HG03139 (cell line): ENCODE measurements around the gene COX4I1.
"Not testable (repeated sequence)": the region's sequence is repeated elsewhere in the genome, so short reads cannot be mapped to it uniquely, and the experiment has no call there.

Source experiments
- ATAC-seq: cut with Tn5 transposase; IDR thresholded peaks from one replicate; pipeline ENCODE4 v1.9.1; 2021; ENCODE audit not compliant: unreplicated experiment

The COX4I1 gene

DNA sequence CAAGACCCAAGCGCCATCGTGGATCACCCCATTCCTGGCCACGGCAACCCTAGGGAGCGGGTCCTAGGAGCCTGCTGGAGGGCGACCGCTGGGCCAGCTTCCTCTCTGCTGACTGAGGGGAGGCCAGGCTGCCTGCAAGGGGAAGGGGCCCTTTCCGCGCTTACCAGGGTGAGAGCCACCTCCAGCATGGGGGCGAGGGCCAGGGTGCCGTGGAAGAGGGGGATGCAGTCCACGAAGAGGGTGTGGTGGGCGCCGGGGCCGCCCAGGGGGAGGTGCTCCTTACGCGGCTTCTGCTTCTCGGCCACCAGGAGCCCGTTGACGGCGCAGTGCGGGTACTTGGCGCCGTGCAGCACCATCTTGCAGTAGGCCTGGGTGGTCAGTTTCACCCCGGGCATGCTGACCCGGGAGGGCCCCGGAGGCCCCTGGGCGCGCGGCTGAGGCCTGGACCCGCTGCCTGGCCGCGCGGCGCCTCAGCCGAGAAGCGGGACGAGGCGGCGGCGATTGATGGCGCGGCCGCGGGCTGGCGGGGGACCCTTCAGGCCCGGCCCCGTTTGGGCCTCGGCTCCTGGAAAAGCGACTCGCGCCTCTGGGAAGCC, 496 bp upstream of the COX4I1 start:
- peak; percentile 23 for ATAC-seq

DNA sequence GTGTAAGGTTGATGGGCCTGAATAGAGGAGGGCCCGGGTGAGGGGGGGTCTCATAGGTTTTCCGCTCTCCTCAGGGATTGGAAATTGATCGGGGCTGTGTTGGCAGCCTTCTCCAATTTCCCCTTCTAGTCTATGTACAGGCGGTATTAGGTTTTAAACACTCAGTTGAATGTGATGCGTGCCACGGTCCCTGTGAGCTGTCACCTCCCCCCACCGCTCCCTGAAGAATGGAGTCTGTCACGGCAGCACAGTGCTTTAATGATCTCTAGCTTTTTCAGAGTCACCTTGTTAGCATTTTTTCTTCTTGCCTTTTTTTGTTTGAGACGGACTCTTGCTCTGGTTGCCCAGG, 800 bp downstream of the COX4I1 start:
- no peak for ATAC-seq

DNA sequence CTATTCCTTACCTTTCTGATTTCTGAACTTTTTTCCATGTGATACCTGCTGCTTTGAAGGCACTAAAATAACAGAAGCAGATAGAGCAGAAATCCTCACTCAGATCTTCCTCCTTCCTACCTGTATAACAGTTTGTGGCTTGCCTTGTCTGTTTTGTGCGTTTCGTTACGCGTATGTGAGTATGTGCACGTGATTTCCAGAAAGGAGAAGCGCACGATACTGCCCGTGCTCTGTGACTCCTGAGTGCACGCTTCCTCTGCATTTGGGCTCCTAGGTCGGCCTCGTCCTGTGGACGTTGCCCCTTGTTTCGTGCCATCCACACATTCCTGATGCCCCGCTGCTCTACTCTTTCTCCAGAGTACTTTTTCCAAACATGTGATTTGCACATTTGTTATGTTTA, 4.1 kb downstream of the COX4I1 start:
- ATAC-seq = no peak

DNA sequence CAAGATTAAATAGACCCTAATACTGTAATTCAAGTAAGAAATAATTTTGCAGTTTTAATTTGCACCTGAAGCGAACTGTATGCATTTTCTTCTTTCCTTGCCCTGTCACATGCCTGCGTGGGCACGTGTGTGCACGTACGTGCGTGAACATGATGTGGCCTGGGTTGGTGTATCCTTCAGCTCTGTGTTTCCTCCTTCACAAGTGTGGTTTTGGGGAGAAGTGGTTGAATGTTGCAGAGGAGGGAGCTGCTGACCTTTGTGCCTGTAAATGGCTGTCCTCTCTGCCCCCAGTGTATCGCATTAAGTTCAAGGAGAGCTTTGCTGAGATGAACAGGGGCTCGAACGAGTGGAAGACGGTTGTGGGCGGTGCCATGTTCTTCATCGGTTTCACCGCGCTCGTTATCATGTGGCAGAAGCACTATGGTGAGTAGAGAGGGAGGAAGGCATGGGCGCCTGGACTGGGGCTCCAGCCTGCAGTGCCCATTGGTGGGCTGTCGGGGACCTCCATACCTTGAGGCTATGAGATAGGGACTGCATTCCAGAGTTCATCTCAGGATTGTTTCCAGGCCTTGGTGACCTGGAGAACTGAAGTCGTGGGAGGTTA, 6.0 kb downstream of the COX4I1 start:
- no peak for ATAC-seq

DNA sequence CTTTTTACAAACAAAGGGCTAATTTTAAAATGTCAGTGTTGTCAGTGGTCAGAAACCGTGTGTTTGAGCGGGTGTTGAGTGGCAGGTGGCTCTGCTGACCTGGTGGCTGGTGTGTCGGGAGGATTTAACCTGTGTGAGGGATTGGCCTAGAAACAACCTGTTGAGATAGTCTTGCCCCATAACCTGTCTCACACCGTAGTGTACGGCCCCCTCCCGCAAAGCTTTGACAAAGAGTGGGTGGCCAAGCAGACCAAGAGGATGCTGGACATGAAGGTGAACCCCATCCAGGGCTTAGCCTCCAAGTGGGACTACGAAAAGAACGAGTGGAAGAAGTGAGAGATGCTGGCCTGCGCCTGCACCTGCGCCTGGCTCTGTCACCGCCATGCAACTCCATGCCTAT, 7.0 kb downstream of the COX4I1 start:
- no peak for ATAC-seq

DNA sequence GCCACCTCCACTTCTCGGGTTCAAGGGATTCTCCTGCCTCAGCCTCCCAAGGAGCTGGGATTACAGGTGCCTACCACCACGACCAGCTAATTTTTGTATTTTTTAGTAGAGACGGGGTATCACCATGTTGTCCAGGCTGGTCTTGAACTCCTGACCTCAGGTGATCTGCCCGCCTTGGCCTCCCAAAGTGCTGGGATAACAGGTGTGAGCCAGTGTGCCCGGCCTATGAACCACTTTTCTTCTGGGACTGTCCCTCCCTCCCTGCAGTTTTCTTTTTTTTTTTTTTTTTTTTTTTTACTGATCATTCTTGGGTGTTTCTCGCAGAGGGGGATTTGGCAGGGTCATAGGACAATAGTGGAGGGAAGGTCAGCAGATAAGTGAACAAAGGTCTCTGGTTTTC, 7.8 kb downstream of the COX4I1 start:
- ATAC-seq = not testable (repeated sequence)

DNA sequence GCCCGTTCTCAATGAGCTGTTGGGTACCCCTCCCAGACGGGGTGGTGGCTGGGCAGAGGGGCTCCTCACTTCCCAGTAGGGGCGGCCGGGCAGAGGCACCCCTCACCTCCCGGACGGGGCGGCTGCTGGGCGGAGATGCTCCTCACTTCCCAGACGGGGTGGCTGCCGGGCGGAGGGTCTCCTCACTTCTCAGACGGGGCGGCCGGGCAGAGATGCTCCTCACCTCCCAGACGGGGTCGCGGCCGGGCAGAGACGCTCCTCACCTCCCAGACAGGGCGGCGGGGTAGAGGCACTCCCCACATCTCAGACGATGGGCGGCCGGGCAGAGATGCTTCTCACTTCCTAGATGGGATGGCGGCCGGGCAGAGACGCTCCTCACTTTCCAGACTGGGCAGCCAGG, 8.6 kb downstream of the COX4I1 start:
- not testable (repeated sequence) for ATAC-seq

DNA sequence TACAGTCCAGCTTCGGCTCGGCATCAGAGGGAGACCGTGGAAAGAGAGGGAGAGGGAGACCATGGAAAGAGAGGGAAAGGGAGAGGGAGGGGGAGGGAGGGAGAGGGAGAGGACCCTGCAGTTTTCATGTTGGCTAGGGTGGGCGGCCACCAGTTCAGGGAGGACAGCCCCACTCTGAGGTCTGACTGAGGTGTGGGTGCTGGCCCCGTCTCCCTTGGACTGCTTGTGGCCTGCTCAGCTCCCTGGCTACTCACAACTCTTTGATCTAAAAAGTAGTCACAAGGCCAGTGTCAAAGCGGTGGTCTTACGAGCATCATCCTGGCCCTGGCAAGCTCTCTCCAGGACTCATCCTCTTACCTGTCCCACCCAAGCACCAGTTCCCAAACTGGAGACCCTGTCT, 9.4 kb downstream of the COX4I1 start:
- no peak for ATAC-seq

DNA sequence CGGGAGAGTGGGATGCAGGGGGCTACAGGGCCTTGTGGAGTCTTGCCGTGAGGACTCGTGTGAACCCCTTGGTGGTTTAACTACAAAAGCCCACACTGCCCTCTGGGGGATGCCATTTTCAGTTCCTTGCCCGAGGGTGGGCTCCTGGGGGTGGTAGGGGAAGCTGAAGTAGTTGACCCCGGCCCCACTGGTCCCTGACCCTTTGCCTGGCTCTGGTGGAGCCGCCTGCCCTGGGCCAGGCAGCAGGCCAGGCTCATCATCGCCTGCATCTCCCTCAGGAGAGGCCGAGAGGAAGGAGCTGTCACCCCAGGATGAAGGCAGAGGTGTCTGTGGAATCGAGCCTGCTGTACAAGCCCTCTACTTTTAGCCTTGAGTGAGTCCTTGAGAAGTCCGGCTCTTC, 10.2 kb downstream of the COX4I1 start:
- no peak for ATAC-seq

DNA sequence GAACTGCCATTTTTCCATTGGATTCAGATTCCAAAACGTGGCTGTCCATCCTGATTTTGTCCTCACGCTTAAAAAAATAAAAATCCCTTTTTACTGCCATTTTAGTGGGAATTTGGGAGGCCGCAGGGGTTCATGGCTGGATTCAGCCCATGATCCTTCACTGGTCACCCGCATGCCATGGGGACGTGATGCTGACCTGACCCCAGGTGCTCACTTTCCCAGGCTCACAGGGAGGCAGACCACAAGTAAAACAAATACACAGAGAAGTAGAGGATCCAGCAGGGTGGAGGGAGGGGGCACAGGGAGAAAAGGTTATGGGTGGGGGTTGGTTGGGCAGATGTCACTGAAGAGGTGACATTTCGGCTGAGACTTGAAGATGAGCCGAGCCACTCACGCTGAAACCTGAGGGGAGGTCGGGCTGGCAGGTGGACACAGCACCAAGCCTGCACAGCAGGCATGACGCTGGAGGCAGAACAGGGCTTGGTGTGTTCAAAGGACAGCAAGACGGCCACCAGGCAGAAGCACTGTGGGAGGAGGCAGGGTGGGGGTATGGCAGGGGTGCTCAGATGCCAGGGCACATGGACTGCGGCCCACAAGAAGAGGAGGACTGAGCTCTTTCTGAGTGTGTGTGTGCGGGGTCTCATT, 10.7 kb downstream of the COX4I1 start:
- ATAC-seq = no peak

DNA sequence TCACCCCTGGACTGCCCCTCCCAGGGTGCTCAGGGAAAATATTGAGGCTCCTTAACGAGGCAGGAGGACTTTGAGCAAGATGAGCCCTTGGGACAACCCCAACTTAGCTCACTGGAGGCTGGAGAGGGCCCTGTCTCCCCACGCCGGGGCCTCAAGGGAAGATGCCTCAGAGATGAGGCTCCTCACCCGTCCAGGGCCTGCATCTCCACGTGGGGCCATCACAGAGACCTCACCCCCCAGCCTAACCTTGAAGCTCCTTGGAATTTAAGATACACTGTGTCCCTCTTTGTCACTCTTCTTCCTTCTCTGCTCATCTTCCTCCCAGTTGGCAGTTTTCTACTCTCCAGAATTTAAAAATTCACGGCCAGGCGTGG, 11.2 kb downstream of the COX4I1 start:
- no peak for ATAC-seq

DNA sequence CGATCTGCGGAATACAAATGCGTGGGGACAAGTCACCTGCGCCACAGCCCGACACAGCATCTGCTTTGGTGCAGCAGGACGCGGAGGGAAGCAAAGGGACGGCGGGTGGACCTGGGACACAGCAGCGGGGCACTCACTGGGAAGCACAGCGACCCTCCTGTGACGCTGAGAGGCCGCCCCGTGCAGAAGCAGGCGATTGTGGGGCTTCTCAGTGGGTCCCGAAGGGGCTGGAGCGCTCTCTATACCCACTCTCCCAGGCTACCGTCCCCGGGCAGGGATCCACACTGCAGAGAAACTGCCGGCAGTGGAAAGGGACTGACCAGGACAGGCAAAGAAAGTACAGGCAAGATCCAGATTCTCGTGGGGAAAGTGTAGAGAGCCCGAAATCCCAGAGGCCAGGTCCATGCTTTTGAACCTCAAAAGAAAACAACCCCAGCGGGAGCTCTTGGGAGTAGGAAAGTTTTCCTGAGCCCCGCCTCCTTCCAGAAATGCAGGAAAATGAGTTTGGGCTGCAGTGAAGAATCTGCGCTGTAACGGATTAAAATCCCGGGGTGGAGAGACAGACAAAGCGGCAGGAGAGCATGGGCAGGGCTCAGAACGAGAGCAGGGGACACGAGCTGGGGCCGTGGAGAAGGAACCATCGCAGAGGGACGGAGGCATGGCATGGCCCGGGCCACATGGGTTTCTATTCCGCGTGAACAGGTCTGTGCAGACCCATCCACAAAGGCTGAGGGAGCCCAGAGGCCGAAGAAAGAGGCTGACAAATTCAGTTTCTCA, 12.7 kb downstream of the COX4I1 start:
- no peak for ATAC-seq

DNA sequence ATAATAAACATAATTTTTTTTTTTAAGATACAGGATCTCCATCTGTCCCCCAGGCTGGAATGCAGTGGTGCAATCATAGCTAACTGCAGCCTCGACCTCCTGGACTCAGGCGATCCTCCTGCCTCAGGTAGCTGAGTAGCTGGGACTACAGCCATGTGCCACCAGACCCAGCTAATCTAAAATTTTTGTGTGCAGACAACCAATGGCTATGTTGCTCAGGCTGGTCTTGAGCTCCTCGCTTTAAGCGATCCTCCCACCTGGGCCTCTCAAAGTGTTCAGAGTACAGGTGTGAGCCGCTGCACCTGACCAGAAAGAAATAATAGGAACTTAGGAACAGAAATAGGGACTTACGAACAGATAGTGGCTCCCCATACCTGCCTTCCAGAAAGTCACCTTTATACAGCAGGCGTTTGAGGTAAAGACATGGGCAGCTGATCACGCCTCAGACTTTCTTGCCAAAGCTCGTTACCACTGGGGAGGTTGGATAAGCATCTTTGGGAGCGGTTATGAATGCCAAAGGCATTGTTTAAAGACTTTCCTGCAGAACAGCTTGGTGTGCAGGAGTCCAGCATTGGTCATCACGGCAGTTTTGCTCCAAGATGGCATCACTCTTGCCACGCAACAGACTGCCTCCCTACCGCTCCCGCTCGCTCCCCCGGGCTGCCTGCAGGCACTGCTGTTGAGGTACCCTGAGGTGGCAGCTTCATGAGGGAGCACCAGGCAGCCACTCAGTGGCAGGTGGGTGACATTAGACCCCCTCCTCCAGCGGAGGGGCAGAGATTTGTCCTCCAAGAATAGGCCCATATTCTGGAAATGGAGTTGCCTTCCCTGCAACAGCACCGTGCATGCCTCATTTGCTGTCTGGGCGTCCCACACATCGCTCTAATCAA, 13.6 kb downstream of the COX4I1 start:
- ATAC-seq = no peak

DNA sequence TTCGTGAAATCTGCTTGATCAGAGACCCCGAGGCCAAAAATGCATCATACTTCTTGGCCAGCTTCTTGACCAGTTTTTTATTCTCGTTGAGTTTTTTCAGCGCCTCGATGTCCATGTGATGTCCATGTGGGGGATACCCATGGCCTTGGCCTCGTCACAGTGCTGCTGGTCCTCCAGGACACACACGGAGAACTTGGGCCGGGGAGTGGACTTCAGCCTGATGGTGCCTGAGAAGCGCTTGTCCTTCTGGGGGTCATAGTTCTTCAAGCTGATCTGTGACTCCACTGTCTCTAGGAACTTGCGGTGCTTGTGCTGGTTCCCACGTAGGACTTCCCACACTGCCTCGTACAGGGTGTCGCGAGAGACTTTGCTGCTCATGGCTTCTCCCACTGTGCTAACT, 16.7 kb downstream of the COX4I1 start:
- ATAC-seq = no peak

DNA sequence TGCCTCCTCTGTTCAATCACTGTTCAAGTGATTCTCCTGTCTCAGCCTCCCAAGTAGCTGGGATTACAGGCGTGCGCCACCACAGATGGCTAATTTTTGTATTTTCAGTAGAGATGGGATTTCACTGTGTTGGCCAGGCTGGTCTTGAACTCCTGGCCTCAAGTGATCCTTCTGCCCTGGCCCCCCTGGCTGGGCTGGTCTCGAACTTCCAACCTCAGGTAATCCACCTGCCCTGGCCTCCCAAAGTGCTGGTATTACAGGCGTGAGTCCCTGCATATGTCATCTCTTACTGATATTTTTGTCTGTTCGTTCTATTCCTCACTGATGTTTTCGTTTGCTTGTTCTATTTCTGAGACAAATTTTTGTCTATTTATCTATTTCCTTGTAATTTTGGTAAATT, 17.7 kb downstream of the COX4I1 start:
- not testable (repeated sequence) for ATAC-seq

DNA sequence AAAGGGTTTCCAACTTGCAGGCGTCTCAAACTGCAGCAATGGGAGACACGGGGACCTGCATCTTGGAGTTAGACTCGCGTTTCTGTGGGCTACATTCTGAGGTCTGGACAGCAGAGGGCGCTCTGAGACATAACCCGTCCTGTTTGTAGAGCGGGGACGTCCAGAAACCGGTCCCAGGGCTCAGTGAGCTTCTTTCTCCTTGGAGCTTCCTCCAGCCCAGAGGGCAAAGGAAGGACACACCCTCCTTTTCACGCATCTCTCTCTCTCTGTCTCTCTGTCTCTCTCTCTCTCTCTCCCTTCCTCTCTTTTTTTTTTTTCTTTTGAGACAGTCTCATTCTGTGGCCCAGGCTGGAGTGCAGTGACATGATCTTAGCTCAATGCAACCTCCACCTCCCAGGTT, 19.8 kb downstream of the COX4I1 start:
- no peak for ATAC-seq

DNA sequence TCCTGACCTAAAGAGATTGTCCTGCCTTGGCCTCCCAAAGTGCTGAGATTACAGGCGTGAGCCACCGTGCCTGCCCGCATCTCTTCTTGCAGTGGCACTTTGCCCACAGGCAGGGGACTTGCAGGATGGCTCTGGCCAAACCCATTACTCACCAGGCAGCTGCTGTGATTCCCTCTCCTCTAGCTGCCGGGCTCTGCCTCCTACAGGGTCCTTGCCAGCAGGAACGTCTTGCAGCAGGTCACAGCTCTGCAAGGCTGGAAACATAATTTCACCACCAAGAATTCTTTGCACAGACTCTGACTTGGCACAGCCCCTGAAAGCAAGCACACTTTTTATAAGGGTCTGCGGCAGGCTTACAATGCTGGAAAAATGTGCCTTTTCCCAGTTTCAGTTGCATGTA, 20.3 kb downstream of the COX4I1 start:
- no peak for ATAC-seq

DNA sequence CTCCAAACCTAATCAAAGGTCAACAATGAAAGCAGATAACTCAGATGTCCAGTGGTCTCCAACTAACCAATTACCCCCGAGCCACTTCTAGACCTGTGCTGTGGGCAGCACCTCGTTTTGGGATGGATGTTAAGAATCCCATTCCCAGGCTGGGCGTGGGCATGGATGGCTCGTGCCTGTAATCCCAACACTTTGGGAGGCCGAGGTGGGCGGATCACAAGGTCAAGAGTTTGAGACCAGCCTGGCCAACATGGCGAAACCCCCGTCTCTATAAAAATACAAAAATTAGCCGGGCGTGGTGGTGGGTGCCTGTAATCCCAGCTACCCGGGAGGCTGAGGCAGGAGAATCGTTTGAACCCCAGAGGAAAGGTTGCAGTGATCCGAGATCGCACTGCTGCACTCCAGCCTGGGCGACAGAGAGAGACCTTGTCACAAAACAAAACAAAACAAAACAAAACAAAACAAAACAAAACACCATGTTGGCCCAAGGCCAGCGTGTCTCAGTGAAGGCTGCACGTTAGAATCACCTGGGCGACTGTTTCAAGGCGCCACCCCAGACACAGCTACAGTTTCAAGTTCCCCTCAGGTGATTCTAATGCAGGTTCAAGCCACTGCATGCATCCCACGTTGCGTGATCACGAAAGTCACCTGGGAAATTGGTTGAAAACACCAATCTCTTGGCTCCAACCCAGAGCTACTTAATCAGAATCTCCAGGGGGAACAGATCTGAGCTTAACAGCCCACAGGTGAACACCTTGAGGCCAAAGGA, 21.3 kb downstream of the COX4I1 start:
- no peak for ATAC-seq

DNA sequence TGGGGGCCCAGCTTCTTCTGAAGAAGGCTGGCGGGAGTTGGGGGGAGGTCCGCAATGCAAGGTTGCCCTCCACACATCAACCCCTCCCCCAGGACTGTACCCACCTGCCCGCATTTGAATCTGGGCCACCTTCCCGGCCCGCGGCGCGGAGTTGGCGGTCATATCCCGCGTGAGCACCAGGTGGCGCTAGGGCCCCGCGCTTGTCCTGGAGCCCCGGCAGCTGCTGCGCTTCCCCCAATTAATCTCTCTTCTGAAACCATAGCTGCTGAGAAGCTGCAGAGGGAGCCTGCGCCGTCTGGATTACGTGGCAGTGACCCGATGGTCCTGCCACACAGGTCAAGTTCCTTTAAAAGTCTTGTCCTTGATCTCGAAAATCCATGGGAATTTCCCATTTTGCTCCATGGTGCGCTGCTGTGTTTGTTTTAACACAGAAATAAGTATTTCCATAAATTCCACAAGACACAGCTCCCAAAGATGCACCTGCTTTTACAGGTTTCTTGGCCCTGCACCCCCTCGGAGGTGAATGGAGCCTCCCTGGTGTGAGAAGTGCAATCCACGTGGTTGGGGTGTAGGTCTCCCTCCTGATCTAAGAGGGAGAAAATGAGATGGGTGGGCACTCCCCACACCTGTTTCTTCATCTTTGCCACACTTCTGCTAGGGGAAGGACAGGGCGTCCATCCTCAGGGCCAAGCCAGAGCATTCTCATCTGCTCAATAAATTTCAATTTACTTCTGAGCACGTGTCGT, 22.1 kb downstream of the COX4I1 start:
- peak; percentile 61 for ATAC-seq

DNA sequence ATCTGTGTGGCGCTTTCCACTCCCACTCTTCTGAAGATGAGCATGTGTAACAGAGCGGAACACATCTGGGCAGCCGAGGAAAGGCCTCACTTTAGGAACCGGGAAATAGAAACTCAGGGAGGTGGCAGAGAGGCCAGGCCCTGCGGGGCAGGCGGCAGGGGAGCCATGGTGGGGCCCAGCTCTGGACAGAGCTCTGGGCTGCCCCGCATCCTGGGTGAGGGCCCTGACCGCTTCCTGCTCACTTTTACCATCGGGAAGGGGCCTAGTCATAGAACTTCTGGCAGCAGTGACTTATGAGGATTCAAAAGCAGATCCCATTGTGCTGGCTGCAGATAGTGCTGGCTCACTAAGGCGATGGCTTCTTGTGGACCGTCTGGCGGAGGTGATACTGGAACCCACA, 22.6 kb downstream of the COX4I1 start:
- no peak for ATAC-seq
